HEK293T (cell line): ENCODE data around the gene BORCS5.

Source experiments
- CTCF ChIA-PET: fragments of 350-600 bp; formaldehyde crosslinking; extraction: SDS; loops from one replicate; lab custom pipeline; 2021; ENCODE audit warnings: antibody characterized with exemption, inconsistent platforms; lab: Yijun Ruan, JAX
- POLR2A ChIA-PET: fragments of 350-600 bp; formaldehyde crosslinking; extraction: SDS; loops from one replicate; lab custom pipeline; 2020; ENCODE audit warnings: antibody characterized with exemption, inconsistent platforms; lab: Yijun Ruan, JAX
- DNase-seq: peaks from one replicate; pipeline ENCODE4 v3.0.0; 2012; ENCODE audit warnings: mixed read lengths; ENCODE audit errors: extremely low spot score
- ARNT ChIP-seq: fragments of 450-650 bp; IDR thresholded peaks from 2 replicates; pipeline ENCODE4 v1.6.1; 2017; ENCODE audit warnings: mild to moderate bottlenecking
- BHLHE40 ChIP-seq: fragments of 450-650 bp; IDR thresholded peaks from 2 replicates; pipeline ENCODE4 v1.6.1; 2016; ENCODE audit warnings: mild to moderate bottlenecking, moderate library complexity, borderline replicate concordance
- CTBP1 ChIP-seq: fragments of 450-650 bp; IDR thresholded peaks from 2 replicates; pipeline ENCODE4 v1.6.1; 2016; ENCODE audit warnings: borderline replicate concordance
- ELF4 ChIP-seq: fragments of 450-650 bp; IDR thresholded peaks from 2 replicates; pipeline ENCODE4 v1.6.1; 2017; ENCODE audit warnings: antibody characterized with exemption
- FOXA1 ChIP-seq: fragments of 450-650 bp; IDR thresholded peaks from 2 replicates; pipeline ENCODE4 v1.6.1; 2016; ENCODE audit warnings: mild to moderate bottlenecking
- FOXK2 ChIP-seq: fragments of 450-650 bp; IDR thresholded peaks from 2 replicates; pipeline ENCODE4 v1.6.1; 2016; ENCODE audit warnings: mild to moderate bottlenecking
- FOXM1 ChIP-seq: fragments of 450-650 bp; IDR thresholded peaks from 2 replicates; pipeline ENCODE4 v1.6.1; 2017; ENCODE audit warnings: mild to moderate bottlenecking, borderline replicate concordance
- HDGF ChIP-seq: fragments of 450-650 bp; IDR thresholded peaks from 2 replicates; pipeline ENCODE4 v1.6.1; 2017; ENCODE audit warnings: antibody characterized with exemption, borderline replicate concordance
- L3MBTL2 ChIP-seq: fragments of 450-650 bp; conservative IDR thresholded peaks from 2 replicates; pipeline ENCODE4 v1.6.1; 2016; ENCODE audit warnings: mild to moderate bottlenecking
- LEF1 ChIP-seq: fragments of 450-650 bp; IDR thresholded peaks from 2 replicates; pipeline ENCODE4 v1.6.1; 2017; ENCODE audit warnings: mild to moderate bottlenecking, borderline replicate concordance
- NFRKB ChIP-seq: fragments of 450-650 bp; IDR thresholded peaks from 2 replicates; pipeline ENCODE4 v1.6.1; 2016; ENCODE audit warnings: mild to moderate bottlenecking, moderate library complexity
- PKNOX1 ChIP-seq: fragments of 450-650 bp; IDR thresholded peaks from 2 replicates; pipeline ENCODE4 v1.6.1; 2016
- SP1 ChIP-seq: fragments of 450-650 bp; IDR thresholded peaks from 2 replicates; pipeline ENCODE4 v1.6.1; 2017
- SUZ12 ChIP-seq: fragments of 450-650 bp; IDR thresholded peaks from 2 replicates; pipeline ENCODE4 v1.6.1; 2016; ENCODE audit warnings: mild to moderate bottlenecking
- TARDBP ChIP-seq: fragments of 450-650 bp; IDR thresholded peaks from 2 replicates; pipeline ENCODE4 v1.6.1; 2016
- ZNF384 ChIP-seq: fragments of 450-650 bp; IDR thresholded peaks from 2 replicates; pipeline ENCODE4 v1.6.1; 2016

The BORCS5 gene

GRCh38 chr12:12450043-12450471 lies 93.2 kb downstream of the BORCS5 start:
- DNase-seq, result no peak
- ChIA-PET CTCF (interaction anchor here (0.6 to 0.8 kb wide), 2 partner anchors 206 to 291 kb away, joined by 3 read pairs; no protein-coding TSS in a partner anchor), POLR2A (no interaction called here)
- no peak for TF ChIP-seq CTBP1
- TF ChIP-seq SUZ12, result no peak
- no peak for TF ChIP-seq SP1
- TF ChIP-seq PKNOX1, result no peak
- TF ChIP-seq FOXM1, result no peak
- TF ChIP-seq FOXA1, result no peak
- no peak for TF ChIP-seq NFRKB
- no peak for TF ChIP-seq TARDBP
- TF ChIP-seq ZNF384, result no peak
- TF ChIP-seq FOXK2, result no peak
- TF ChIP-seq L3MBTL2, result no peak
- TF ChIP-seq ELF4, result no peak
- TF ChIP-seq ARNT, result no peak
- no peak for TF ChIP-seq LEF1
- TF ChIP-seq BHLHE40, result no peak
- no peak for TF ChIP-seq HDGF

GRCh38 chr12:12451098-12451497 lies 94.2 kb downstream of the BORCS5 start:
- TF ChIP-seq CTBP1, result no peak
- no peak for TF ChIP-seq PKNOX1
- no peak for TF ChIP-seq BHLHE40
- no peak for TF ChIP-seq L3MBTL2
- no peak for TF ChIP-seq FOXA1
- TF ChIP-seq HDGF, result no peak
- TF ChIP-seq LEF1, result no peak
- no peak for TF ChIP-seq TARDBP
- no peak for TF ChIP-seq NFRKB
- TF ChIP-seq ZNF384, result no peak
- TF ChIP-seq ELF4, result no peak
- no peak for TF ChIP-seq FOXK2
- TF ChIP-seq SP1, result no peak
- no peak for DNase-seq
- POLR2A ChIA-PET, result no interaction called here
- CTCF ChIA-PET, result no interaction called here

GRCh38 chr12:12452326-12452902 lies 95.5 kb downstream of the BORCS5 start:
- DNase-seq, result no peak
- POLR2A ChIA-PET, result no interaction called here
- TF ChIP-seq SUZ12, result no peak
- no peak for TF ChIP-seq FOXA1
- no peak for TF ChIP-seq NFRKB
- no peak for TF ChIP-seq LEF1
- no peak for TF ChIP-seq FOXM1
- TF ChIP-seq ELF4, result no peak
- TF ChIP-seq BHLHE40, result no peak
- TF ChIP-seq FOXK2, result no peak
- CTCF ChIA-PET, result no interaction called here

GRCh38 chr12:12453635-12454034 lies 96.8 kb downstream of the BORCS5 start:
- CTCF ChIA-PET, result no interaction called here

GRCh38 chr12:12454315-12454714 lies 97.4 kb downstream of the BORCS5 start:
- no peak for DNase-seq
- ChIA-PET POLR2A (no interaction called here), CTCF (no interaction called here)
- TF ChIP-seq CTBP1 (no peak), FOXK2 (no peak), NFRKB (no peak), SUZ12 (no peak), FOXA1 (no peak), FOXM1 (no peak)

More at GRCh38 chr12:12453635-12454034, 96.8 kb downstream of the BORCS5 start:
- TF ChIP-seq LEF1 (no peak), ARNT (no peak), FOXK2 (no peak), ZNF384 (no peak)
- POLR2A ChIA-PET, result no interaction called here
- no peak for DNase-seq

GRCh38 chr12:12456637-12457036 lies 99.8 kb downstream of the BORCS5 start:
- DNase-seq, result no peak
- ChIA-PET CTCF (no interaction called here), POLR2A (no interaction called here)
- TF ChIP-seq FOXA1, result no peak
- no peak for TF ChIP-seq HDGF
- no peak for TF ChIP-seq FOXK2
- no peak for TF ChIP-seq TARDBP
